Gastrocnemius medialis (tissue), 4 donors: ENCODE data around the gene DUSP14.

Source experiments
- CTCF ChIP-seq, 5 experiments: fragments of 450-650 bp in 3 of 5; fragments of 200-600 bp in 2 of 5; sonication (generic) in 2 of 5; IDR thresholded peaks in 4 of 5; conservative IDR thresholded peaks in 1 of 5; 1 replicate in 4 of 5; 2 replicates in 1 of 5; pipeline ENCODE4 v1.5.1; 2016 to 2019; ENCODE audit warnings: antibody characterized with exemption in 5 of 5, mild to moderate bottlenecking in 3 of 5, moderate library complexity in 3 of 5
- POLR2A ChIP-seq, 2 donors: fragments of 450-650 bp; IDR thresholded peaks; one replicate each; pipeline ENCODE4 v1.6.1; 2017; ENCODE audit warnings: antibody characterized with exemption in 2 of 2, mild to moderate bottlenecking in 2 of 2, moderate library complexity in 2 of 2

GRCh38 chr17:37510056-37510455 lies 20.4 kb downstream of the DUSP14 start:
- no peak for TF ChIP-seq CTCF (IDR thresholded peaks at IDR 0.05 in 4 of 5, conservative IDR thresholded peaks at IDR 0.05 in 1 of 5)
- no peak for TF ChIP-seq POLR2A (IDR thresholded peaks at IDR 0.05)
